HL-60/S4 treated with retinoic acid at 250 ng/mL for 4 days and 3 days (cell line): ENCODE results near the gene SLC8A3.

Experiments
- in situ Hi-C: fragments of 300-500 bp; cut with MboI; formaldehyde crosslinking; loops from 2 replicates; pipeline ENCODE4 v1.7.0; 2022; ENCODE audit warnings: low sequenced_read_pairs

Gene SLC8A3

DNA sequence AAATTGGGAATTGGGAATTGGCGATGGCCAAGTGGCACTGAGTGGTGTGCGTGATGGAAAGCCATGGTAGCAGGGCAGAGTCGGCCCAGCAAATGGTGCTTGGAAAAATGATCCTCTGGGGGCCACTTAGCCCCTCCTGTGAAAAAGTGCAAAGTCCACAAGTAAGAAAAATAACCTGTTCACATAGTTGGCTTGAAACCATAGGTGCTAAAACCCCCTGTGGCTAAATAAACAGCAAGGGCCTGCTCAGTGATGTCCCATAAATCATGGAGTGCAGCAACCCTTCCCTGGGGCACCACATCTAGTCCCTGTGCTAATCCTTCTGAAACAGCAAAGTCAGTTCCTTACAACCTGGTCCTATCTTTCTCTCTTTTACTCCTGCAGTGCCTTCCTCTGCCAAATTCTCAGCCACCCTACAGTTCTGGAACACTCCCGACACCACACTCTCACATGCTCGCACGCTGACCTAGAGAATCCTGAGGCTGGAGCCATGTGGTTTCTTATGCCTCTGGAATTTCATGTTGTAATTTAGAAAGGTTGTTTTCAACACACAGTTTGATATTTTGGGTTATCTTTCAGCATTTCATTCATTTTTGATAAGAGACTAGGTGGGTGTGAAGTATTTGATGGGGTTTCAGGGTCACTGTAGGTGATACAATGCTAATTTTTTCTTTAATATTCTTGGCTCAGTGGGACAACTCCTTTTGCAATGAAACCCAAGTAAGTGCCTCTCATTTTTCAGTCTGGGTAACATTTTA lies 186.0 kb downstream of the SLC8A3 start:
- in situ Hi-C loops: no loop called here

- in situ Hi-C loops: no loop called here
Measured at GRCh38 chr14:70000601-70001000, 188.2 kb downstream of the SLC8A3 start.

DNA sequence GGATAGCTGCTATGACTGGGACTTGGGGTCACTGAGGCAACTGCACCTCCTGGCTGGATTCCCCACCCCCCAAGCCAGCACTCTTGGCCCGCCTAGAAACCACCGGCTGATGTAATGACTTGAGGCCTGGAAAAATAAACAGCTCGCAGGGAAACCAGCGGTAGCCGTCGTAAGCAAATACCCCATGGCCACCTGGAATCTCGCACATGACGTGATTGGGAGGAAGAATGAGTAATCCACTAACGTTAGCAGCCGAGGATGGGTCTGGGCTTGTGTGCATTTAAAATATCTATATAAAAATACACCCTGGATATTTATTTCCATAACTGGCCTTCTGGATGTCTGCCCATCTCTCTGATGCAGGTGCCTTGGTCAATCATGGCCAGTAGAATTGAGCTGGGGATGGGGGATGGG lies 189.5 kb downstream of the SLC8A3 start:
- in situ Hi-C loops: no loop called here

DNA sequence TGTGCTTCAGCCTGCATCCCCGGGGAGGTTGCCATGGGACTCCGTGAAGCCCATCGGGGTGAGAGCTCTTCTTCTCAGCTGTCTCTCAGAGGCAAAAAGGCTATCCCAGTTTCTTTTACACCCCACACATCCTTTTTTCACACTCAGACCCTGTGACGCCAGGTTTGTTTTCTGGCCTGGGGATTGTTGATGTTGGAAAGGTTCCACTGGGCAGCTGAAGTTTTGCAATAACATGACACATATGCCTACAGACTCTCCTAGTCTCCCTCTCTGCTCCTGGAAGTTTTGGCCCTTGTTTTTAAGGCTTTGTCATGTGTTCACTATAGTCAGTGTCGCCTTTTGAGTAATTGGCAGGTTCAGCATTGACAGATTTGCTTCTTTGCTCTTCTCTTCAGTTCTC lies 190.9 kb downstream of the SLC8A3 start:
- in situ Hi-C loops: no loop called here

DNA sequence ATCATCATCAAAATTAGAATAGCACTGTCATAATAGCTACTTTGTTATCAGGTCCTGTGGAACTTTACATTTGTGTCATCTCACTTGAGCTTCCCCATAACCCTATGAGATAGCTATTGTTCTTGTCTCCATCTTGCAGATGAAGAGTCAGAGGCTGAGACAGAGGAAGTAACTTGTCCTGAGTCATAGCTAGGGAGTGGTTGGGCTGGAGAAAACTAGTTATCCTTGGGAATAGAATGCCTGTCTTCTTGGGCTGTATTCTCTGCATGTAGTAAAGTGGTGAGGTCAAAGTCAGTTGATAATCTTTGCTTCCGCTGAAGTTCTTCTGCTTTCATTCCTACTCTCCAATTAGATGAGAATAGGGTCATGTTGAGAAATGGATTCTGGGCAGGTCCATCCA lies 192.5 kb downstream of the SLC8A3 start:
- in situ Hi-C loops: no loop called here
